HepG2 (cell line): ENCODE measurements around the gene CT55. TPM values are rescaled to one million over a fixed set of nuclear protein-coding genes. Genes with fewer than 3 reads are reported as not detected.

Experiments
- AKNA ChIP-seq: sonication (generic); formaldehyde crosslinking; IDR thresholded peaks from 2 replicates; pipeline ENCODE4 v1.4.0; 2020; ENCODE audit warnings: missing genetic modification reagents, borderline replicate concordance
- CHD2 ChIP-seq: IDR thresholded peaks from 2 replicates; pipeline ENCODE4 v1.6.1; 2011; ENCODE audit warnings: low read depth, low read length, improper control_type of control experiment
- CREBL2 ChIP-seq: sonication (generic); formaldehyde crosslinking; IDR thresholded peaks from 2 replicates; pipeline ENCODE4 v1.8.1; 2023; ENCODE audit warnings: missing genetic modification reagents, mild to moderate bottlenecking, borderline replicate concordance
- FOXK2 ChIP-seq: fragments of 450-650 bp; IDR thresholded peaks from 2 replicates; pipeline ENCODE4 v1.6.1; 2016
- KAT2B ChIP-seq: fragments of 150-350 bp; IDR thresholded peaks from 2 replicates; pipeline ENCODE4 v1.6.1; 2014; ENCODE audit warnings: low read depth, low read length, borderline replicate concordance
- NFATC3 ChIP-seq: sonication (generic); formaldehyde crosslinking; IDR thresholded peaks from 2 replicates; pipeline ENCODE4 v1.5.1; 2020; ENCODE audit warnings: mild to moderate bottlenecking, missing genetic modification reagents
- NFRKB ChIP-seq: fragments of 450-650 bp; IDR thresholded peaks from 2 replicates; pipeline ENCODE4 v1.6.1; 2017
- PAXIP1 ChIP-seq: sonication (generic); formaldehyde crosslinking; conservative IDR thresholded peaks from 2 replicates; pipeline ENCODE4 v1.4.0; 2020; ENCODE audit warnings: mild to moderate bottlenecking, missing genetic modification reagents, moderate library complexity
- PRPF4 ChIP-seq: fragments of 200-400 bp; formaldehyde crosslinking; IDR thresholded peaks from 2 replicates; pipeline ENCODE4 v1.6.1; 2016; ENCODE audit warnings: low read length, low read depth; ENCODE audit not compliant: poor library complexity, severe bottlenecking
- SAFB2 ChIP-seq: sonication (generic); formaldehyde crosslinking; IDR thresholded peaks from 2 replicates; pipeline ENCODE4 v1.5.1; 2020; ENCODE audit warnings: missing genetic modification reagents, low read depth, mild to moderate bottlenecking, borderline replicate concordance
- SRY ChIP-seq: sonication (generic); formaldehyde crosslinking; IDR thresholded peaks from 2 replicates; pipeline ENCODE4 v1.8.0; 2022; ENCODE audit warnings: mild to moderate bottlenecking, missing genetic modification reagents
- STAG1 ChIP-seq: sonication (generic); formaldehyde crosslinking; IDR thresholded peaks from 2 replicates; pipeline ENCODE4 v1.4.0; 2020; ENCODE audit warnings: missing genetic modification reagents
- ZNF24 ChIP-seq: fragments of 450-650 bp; IDR thresholded peaks from 2 replicates; pipeline ENCODE4 v1.6.1; 2017; ENCODE audit warnings: antibody characterized with exemption, mild to moderate bottlenecking
- ZNF597 ChIP-seq: sonication (generic); formaldehyde crosslinking; IDR thresholded peaks from 2 replicates; pipeline ENCODE4 v1.5.0; 2020; ENCODE audit warnings: missing genetic modification reagents
- ZNF616 ChIP-seq: sonication (generic); formaldehyde crosslinking; IDR thresholded peaks from 2 replicates; pipeline ENCODE4 v1.5.0; 2020; ENCODE audit warnings: low read depth, mild to moderate bottlenecking, missing genetic modification reagents
- ZNF644 ChIP-seq: IDR thresholded peaks from 2 replicates; pipeline ENCODE4 v1.6.1; 2016; ENCODE audit warnings: low read depth
- ZNF709 ChIP-seq: sonication (generic); formaldehyde crosslinking; IDR thresholded peaks from 2 replicates; pipeline ENCODE4 v1.5.0; 2020; ENCODE audit warnings: mild to moderate bottlenecking, missing genetic modification reagents
- polyA plus RNA-seq, 8 experiments: library from polyadenylated mRNA; depleted of rRNA in 3 of 8; stranded (reverse) in 7 of 8; unstranded in 1 of 8; fragments of >200 nt; fragmentation: Illumina TruSeq in 4 of 8; extraction: Trizol in 4 of 8; gene quantifications; 2 replicates each; pipeline versions ENCODE4 v1.2.1 to v1.2.3, GENCODE V29; 2011 to 2016; ENCODE audit warnings: low read depth in 4 of 8, missing spikeins in 1 of 8, mixed read lengths in 1 of 8; ENCODE audit not compliant: insufficient read depth in 1 of 8
- total RNA-seq, 5 experiments: library from RNA; depleted of rRNA; stranded (reverse); fragments of >200 nt; fragmentation: Illumina TruSeq; extraction: Trizol; gene quantifications; 2 replicates each; pipeline ENCODE4 v1.2.3, GENCODE V29; 2016; ENCODE audit warnings: low read depth in 1 of 5
- TF ChIP-seq, protein P1 (sequence below): IDR thresholded peaks from 2 replicates; pipeline ENCODE4 v1.6.1; 2018; ENCODE audit warnings: missing genetic modification reagents, mild to moderate bottlenecking, missing compliant biosample characterization
- TF ChIP-seq, protein P2 (sequence below): sonication (generic); formaldehyde crosslinking; IDR thresholded peaks from 2 replicates; pipeline ENCODE4 v1.5.0; 2020; ENCODE audit warnings: missing genetic modification reagents

CT55 gene
- total and polyA plus RNA-seq, 2 of the 13 experiments (the other 11 are each of a cell fraction or from before 2014, with no cell fraction given) = 0.08 to 0.15 TPM

DNA sequence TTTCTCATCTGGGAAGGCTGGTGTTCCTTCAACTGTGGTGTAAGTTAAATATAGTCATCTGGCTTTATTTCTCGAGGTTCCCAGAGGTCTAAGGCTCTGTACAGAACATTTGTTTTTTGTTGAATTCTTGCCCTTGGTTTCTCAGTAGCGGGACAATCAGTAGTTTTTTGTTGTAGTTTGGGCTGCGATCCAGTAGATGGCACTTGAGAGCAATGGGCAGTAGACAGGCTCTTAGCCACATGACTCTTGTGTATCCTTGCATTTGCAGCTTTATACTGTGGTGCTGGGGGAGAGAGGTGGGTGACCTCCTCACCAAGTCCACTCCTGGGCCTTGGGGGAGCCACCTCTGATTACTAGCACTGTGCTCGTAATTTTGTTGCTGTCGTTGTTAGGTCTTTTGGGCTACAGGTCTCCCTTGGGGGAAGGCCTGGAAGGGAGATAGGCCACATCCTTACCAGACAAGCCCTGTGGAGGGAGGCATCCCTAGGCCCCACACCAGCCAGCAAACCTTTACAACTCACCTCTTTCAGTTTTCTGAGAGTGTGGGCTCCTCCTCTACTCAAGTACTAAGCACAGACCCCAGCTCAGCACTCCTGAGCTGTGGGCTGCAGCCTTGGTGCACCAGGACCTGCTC is 59.0 kb downstream of the CT55 start (continued):
- TF ChIP-seq AKNA = no peak
- no peak for TF ChIP-seq ZNF616 (CRISPR knock-in tag)
- TF ChIP-seq ZNF597 (CRISPR knock-in tag) = no peak
- TF ChIP-seq PRPF4 = no peak
- TF ChIP-seq STAG1 (CRISPR knock-in tag) = peak; percentile 36
- no peak for TF ChIP-seq CREBL2
- no peak for TF ChIP-seq NFATC3 (CRISPR knock-in tag)
- TF ChIP-seq ZNF644 (CRISPR knock-in tag) = no peak
- TF ChIP-seq FOXK2 = no peak
- TF ChIP-seq ZNF24 = no peak
- TF ChIP-seq, protein P1, sequence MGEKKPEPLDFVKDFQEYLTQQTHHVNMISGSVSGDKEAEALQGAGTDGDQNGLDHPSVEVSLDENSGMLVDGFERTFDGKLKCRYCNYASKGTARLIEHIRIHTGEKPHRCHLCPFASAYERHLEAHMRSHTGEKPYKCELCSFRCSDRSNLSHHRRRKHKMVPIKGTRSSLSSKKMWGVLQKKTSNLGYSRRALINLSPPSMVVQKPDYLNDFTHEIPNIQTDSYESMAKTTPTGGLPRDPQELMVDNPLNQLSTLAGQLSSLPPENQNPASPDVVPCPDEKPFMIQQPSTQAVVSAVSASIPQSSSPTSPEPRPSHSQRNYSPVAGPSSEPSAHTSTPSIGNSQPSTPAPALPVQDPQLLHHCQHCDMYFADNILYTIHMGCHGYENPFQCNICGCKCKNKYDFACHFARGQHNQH = no peak
- no peak for TF ChIP-seq NFRKB
- TF ChIP-seq PAXIP1 (CRISPR knock-in tag) = no peak
- TF ChIP-seq SRY = no peak
- no peak for TF ChIP-seq ZNF709 (CRISPR knock-in tag)
- TF ChIP-seq, protein P2, sequence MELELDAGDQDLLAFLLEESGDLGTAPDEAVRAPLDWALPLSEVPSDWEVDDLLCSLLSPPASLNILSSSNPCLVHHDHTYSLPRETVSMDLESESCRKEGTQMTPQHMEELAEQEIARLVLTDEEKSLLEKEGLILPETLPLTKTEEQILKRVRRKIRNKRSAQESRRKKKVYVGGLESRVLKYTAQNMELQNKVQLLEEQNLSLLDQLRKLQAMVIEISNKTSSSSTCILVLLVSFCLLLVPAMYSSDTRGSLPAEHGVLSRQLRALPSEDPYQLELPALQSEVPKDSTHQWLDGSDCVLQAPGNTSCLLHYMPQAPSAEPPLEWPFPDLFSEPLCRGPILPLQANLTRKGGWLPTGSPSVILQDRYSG (CRISPR knock-in tag) = no peak
- no peak for TF ChIP-seq CHD2
- TF ChIP-seq SAFB2 (CRISPR knock-in tag) = no peak
- no peak for TF ChIP-seq KAT2B
- TF ChIP-seq, all 625 proteins: peak for 4
